GM23338 (cell line): ENCODE measurements around the gene SLC3A2.

ENCODE experiments used
- EZH2 ChIP-seq: fragments of 200-600 bp; sonication (generic); IDR thresholded peaks from one replicate; pipeline ENCODE4 v1.8.0; 2017; ENCODE audit warnings: antibody characterized with exemption, mild to moderate bottlenecking, low read depth; ENCODE audit not compliant: unreplicated experiment
- EZH2phosphoT487 ChIP-seq: fragments of 200-600 bp; sonication (generic); IDR thresholded peaks from one replicate; pipeline ENCODE4 v1.8.1; 2018; ENCODE audit warnings: antibody characterized with exemption; ENCODE audit not compliant: unreplicated experiment
- JUNB ChIP-seq: IDR thresholded peaks from one replicate; pipeline ENCODE4 v1.6.1; 2016; ENCODE audit warnings: antibody characterized with exemption; ENCODE audit not compliant: unreplicated experiment
- POLR2AphosphoS5 ChIP-seq: IDR thresholded peaks from 2 replicates; pipeline ENCODE4 v1.6.1; 2016; ENCODE audit warnings: antibody characterized with exemption, low read depth
- TF ChIP-seq, protein P1 (sequence below): IDR thresholded peaks from one replicate; pipeline ENCODE4 v1.6.1; 2018; ENCODE audit warnings: antibody characterized with exemption; ENCODE audit not compliant: unreplicated experiment
- TF ChIP-seq, protein P2 (sequence below), 2 experiments: fragments of 200-600 bp in 1 of 2; sonication (generic) in 1 of 2; conservative IDR thresholded peaks; 2 replicates each; pipeline versions ENCODE4 v1.5.1 to v1.6.1; 2016 to 2017; ENCODE audit warnings: antibody characterized with exemption in 2 of 2, low read depth in 2 of 2, mild to moderate bottlenecking in 2 of 2, moderate library complexity in 1 of 2
- TF ChIP-seq, protein P3 (sequence below): IDR thresholded peaks from 2 replicates; pipeline ENCODE4 v1.6.1; 2016; ENCODE audit warnings: antibody characterized with exemption
- TF ChIP-seq, protein P4 (sequence below): fragments of 250-450 bp; sonication (Bioruptor Pico); IDR thresholded peaks from 2 replicates; pipeline ENCODE4 v1.5.0; 2020; ENCODE audit warnings: mild to moderate bottlenecking, moderate library complexity

DNA sequence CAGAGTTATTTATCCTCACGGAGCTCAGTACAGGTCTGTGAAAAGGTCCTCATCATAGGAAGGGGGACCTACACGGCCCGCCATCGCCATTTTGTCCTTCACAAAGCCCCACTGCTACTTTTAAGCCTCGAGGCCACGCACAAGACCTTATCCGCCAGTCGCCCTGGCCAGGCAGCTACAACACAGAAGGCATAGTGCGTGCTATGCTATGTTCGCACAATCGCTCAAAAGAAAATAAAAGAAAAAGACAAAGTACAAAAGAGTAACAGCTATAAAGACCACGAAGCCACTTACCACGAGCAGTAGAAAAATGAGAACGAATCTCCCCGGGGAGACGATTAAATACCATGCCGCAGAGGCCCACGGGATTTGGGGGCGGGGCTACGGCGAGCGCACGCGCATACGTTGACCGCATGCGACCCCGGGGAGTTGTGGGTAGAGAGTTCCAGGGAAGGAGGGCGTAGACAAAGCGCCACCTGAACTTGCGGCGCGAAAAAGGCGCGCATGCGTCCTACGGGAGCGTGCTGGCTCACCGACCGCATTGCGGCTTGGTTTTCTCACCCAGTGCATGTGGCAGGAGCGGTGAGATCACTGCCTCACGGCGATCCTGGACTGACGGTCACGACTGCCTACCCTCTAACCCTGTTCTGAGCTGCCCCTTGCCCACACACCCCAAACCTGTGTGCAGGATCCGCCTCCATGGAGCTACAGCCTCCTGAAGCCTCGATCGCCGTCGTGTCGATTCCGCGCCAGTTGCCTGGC lies 24.9 kb upstream of the SLC3A2 start:
- TF ChIP-seq, protein P1, sequence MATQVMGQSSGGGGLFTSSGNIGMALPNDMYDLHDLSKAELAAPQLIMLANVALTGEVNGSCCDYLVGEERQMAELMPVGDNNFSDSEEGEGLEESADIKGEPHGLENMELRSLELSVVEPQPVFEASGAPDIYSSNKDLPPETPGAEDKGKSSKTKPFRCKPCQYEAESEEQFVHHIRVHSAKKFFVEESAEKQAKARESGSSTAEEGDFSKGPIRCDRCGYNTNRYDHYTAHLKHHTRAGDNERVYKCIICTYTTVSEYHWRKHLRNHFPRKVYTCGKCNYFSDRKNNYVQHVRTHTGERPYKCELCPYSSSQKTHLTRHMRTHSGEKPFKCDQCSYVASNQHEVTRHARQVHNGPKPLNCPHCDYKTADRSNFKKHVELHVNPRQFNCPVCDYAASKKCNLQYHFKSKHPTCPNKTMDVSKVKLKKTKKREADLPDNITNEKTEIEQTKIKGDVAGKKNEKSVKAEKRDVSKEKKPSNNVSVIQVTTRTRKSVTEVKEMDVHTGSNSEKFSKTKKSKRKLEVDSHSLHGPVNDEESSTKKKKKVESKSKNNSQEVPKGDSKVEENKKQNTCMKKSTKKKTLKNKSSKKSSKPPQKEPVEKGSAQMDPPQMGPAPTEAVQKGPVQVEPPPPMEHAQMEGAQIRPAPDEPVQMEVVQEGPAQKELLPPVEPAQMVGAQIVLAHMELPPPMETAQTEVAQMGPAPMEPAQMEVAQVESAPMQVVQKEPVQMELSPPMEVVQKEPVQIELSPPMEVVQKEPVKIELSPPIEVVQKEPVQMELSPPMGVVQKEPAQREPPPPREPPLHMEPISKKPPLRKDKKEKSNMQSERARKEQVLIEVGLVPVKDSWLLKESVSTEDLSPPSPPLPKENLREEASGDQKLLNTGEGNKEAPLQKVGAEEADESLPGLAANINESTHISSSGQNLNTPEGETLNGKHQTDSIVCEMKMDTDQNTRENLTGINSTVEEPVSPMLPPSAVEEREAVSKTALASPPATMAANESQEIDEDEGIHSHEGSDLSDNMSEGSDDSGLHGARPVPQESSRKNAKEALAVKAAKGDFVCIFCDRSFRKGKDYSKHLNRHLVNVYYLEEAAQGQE, result no peak
- TF ChIP-seq, protein P2, sequence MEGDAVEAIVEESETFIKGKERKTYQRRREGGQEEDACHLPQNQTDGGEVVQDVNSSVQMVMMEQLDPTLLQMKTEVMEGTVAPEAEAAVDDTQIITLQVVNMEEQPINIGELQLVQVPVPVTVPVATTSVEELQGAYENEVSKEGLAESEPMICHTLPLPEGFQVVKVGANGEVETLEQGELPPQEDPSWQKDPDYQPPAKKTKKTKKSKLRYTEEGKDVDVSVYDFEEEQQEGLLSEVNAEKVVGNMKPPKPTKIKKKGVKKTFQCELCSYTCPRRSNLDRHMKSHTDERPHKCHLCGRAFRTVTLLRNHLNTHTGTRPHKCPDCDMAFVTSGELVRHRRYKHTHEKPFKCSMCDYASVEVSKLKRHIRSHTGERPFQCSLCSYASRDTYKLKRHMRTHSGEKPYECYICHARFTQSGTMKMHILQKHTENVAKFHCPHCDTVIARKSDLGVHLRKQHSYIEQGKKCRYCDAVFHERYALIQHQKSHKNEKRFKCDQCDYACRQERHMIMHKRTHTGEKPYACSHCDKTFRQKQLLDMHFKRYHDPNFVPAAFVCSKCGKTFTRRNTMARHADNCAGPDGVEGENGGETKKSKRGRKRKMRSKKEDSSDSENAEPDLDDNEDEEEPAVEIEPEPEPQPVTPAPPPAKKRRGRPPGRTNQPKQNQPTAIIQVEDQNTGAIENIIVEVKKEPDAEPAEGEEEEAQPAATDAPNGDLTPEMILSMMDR (conservative IDR thresholded peaks at IDR 0.05; ENCODE audit: low read depth in 2 of 2), result no peak
- TF ChIP-seq POLR2AphosphoS5 (peak; percentile 100), EZH2 (no peak), JUNB (no peak), EZH2phosphoT487 (no peak)
- TF ChIP-seq, protein P3, sequence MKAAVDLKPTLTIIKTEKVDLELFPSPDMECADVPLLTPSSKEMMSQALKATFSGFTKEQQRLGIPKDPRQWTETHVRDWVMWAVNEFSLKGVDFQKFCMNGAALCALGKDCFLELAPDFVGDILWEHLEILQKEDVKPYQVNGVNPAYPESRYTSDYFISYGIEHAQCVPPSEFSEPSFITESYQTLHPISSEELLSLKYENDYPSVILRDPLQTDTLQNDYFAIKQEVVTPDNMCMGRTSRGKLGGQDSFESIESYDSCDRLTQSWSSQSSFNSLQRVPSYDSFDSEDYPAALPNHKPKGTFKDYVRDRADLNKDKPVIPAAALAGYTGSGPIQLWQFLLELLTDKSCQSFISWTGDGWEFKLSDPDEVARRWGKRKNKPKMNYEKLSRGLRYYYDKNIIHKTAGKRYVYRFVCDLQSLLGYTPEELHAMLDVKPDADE, result peak; percentile 32
- TF ChIP-seq, protein P4, sequence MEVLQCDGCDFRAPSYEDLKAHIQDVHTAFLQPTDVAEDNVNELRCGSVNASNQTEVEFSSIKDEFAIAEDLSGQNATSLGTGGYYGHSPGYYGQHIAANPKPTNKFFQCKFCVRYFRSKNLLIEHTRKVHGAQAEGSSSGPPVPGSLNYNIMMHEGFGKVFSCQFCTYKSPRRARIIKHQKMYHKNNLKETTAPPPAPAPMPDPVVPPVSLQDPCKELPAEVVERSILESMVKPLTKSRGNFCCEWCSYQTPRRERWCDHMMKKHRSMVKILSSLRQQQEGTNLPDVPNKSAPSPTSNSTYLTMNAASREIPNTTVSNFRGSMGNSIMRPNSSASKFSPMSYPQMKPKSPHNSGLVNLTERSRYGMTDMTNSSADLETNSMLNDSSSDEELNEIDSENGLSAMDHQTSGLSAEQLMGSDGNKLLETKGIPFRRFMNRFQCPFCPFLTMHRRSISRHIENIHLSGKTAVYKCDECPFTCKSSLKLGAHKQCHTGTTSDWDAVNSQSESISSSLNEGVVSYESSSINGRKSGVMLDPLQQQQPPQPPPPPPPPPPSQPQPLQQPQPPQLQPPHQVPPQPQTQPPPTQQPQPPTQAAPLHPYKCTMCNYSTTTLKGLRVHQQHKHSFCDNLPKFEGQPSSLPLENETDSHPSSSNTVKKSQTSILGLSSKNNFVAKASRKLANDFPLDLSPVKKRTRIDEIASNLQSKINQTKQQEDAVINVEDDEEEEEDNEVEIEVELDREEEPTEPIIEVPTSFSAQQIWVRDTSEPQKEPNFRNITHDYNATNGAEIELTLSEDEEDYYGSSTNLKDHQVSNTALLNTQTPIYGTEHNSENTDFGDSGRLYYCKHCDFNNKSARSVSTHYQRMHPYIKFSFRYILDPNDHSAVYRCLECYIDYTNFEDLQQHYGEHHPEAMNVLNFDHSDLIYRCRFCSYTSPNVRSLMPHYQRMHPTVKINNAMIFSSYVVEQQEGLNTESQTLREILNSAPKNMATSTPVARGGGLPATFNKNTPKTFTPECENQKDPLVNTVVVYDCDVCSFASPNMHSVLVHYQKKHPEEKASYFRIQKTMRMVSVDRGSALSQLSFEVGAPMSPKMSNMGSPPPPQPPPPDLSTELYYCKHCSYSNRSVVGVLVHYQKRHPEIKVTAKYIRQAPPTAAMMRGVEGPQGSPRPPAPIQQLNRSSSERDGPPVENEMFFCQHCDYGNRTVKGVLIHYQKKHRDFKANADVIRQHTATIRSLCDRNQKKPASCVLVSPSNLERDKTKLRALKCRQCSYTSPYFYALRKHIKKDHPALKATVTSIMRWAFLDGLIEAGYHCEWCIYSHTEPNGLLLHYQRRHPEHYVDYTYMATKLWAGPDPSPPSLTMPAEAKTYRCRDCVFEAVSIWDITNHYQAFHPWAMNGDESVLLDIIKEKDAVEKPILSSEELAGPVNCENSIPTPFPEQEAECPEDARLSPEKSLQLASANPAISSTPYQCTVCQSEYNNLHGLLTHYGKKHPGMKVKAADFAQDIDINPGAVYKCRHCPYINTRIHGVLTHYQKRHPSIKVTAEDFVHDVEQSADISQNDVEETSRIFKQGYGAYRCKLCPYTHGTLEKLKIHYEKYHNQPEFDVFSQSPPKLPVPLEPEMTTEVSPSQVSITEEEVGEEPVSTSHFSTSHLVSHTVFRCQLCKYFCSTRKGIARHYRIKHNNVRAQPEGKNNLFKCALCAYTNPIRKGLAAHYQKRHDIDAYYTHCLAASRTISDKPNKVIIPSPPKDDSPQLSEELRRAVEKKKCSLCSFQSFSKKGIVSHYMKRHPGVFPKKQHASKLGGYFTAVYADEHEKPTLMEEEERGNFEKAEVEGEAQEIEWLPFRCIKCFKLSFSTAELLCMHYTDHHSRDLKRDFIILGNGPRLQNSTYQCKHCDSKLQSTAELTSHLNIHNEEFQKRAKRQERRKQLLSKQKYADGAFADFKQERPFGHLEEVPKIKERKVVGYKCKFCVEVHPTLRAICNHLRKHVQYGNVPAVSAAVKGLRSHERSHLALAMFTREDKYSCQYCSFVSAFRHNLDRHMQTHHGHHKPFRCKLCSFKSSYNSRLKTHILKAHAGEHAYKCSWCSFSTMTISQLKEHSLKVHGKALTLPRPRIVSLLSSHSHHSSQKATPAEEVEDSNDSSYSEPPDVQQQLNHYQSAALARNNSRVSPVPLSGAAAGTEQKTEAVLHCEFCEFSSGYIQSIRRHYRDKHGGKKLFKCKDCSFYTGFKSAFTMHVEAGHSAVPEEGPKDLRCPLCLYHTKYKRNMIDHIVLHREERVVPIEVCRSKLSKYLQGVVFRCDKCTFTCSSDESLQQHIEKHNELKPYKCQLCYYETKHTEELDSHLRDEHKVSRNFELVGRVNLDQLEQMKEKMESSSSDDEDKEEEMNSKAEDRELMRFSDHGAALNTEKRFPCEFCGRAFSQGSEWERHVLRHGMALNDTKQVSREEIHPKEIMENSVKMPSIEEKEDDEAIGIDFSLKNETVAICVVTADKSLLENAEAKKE (CRISPR knock-in tag), result no peak
